Kidney capillary endothelial cell (primary cell): Measurements from ENCODE around the gene HOXB3.
"Not testable (repeated sequence)": the region's sequence is repeated elsewhere in the genome, so short reads cannot be mapped to it uniquely, and the experiment has no call there.

ENCODE experiments used
- DNase-seq: peaks from one replicate; pipeline ENCODE4 v3.0.0-alpha.2; 2018; ENCODE audit warnings: low spot score

Gene HOXB3

DNA sequence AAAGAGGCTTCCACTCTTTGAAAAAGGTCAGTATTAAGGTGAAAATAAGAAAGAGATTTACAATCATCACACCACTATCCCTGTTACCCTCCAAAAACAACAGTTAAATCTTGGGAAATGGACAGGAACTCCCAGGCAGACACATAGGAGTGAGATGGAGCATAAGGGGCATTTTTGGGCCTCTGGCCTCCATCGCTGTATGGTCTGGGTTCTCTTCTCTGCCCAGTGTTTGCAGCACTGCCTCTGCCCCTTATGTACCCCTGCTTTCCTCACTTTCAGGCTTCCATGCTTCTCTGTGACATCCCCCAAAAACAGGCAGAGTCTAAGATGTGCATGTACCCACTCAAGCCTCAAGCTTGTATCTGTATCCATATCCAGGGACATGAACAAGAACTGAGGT is 44.5 kb downstream of the HOXB3 start:
- DNase-seq = no peak

DNA sequence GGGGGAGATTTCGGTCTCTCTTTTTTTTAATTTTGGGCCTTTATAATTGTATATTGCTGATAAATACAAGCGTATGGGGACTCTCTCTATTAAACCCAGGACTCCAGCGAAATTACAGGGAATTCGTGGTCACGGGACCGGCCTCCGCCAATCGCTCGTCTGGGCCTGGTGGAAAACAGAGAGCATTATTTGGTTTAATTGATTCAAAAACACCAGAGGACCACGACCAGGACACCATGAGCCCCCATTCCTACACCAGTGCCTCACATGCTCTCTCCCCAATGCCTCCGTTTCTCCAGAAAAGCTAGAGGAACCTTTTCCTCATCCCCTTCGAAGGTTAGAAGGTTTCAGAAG is 45.0 kb downstream of the HOXB3 start, which contains the start of gene HOXB2:
Gene HOXB2, minus strand, starts transcription at position 88 of the 354 bp plus-strand sequence. CDS start 198 bp downstream, outside the sequence.
- peak; percentile 65 for DNase-seq

DNA sequence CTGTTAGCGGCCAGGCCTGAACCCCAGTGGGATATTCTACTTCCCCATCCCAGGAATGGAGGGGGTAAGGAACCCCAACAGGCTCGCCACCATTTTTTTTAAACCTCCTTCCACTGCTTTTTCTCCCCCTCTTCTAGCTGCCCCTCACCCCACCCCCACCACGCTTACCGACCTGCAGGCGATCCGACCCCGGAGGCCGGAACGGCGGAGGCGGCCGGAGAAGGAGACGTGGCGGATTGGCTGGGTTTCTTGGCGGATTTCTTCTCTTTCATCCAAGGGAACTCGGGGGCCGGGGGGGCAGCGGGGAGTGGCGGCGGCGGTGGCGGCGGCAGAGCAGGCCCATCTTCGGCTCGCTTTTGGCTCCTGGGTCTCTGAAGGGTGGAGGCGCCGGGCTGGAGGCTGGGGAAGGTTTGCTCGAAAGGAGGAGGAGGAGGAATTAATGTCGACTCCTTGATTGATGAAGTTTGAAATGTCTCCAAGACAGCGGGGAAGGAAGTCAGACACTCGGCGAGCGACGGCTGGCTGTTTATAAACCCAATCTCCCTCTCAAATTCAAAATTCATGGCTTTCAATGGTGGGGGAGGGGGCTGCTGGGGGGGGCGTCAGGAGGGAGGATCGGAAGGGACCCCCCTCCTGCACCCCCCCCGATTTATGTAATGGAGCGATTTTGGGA is 45.6 kb downstream of the HOXB3 start:
- DNase-seq = peak; percentile 68

DNA sequence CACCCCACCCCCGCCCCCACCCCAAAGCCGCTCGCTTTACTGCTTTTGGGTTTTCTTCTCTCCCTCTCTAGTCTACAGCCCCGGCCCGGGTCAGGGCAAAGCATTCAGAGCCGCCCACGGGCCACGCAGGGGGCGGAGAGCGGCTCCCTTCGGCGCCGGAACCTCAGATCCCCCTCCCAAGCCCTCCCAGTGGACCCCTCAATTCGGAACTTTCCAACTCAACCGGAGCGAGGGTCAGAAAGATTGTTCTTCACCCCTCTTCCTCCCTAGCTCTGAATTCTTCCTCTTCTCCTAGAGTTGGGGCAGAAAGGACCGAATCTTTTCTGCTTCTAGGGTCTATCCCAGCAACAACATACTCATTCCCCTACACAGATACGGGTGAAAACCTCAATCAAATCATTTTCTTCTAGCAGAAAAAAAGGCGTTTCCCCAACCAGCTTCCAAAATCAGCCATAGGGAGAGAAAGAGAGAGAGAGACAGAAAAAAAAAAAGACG is 46.1 kb downstream of the HOXB3 start:
- no peak for DNase-seq

DNA sequence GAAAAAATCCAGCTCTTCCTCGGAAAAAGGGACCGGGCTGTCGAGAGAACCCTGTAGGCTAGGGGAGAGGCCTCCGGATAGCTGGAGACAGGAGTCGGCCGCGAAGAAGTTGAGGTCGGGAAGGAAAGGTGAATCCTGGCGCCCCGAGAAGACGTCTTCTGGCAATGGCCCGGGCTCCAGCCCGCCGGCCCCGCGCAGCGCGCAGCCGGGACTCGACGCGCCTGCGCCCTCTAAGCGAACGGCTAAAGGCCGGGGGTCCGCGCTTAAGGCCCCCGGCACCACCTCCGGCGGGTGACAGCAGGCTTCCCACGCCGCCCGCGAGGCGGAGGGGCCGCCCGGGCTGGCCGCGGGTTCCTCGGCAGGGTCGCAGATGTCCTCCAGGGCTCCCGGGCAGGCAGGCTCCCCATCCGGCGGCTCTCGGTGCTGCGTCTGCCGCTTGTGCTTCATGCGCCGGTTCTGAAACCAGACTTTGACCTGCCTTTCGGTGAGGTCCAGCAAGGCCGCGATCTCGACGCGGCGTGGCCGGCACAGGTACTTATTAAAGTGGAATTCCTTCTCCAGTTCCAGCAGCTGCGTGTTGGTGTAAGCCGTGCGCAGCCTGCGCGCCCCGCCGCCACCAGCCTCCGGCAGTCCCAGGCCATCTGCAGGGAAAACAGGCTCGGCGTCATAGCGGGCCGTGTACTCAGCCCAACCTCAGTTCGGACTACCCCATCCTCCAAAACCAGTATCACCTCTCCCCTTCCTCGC is 46.8 kb downstream of the HOXB3 start:
- DNase-seq = no peak

DNA sequence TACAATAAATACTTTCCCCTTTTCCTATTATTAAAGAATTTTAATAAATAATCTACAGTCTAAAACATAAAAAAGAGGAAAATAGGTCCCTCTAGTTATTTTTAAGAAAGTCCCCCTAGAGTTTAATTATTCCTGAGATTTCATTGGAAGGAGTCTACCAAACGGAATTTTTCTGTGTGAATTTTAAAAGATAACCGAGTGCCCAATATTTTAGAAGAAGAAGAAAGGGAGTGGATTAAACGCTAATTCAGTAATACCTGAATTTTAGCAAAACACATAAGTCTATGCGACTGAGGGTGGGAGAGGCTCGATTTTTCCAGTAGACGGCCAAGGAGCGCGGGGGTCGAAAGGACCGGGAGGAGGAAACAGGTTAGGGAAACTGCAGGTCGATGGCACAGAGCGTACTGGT is 47.3 kb downstream of the HOXB3 start:
- no peak for DNase-seq

DNA sequence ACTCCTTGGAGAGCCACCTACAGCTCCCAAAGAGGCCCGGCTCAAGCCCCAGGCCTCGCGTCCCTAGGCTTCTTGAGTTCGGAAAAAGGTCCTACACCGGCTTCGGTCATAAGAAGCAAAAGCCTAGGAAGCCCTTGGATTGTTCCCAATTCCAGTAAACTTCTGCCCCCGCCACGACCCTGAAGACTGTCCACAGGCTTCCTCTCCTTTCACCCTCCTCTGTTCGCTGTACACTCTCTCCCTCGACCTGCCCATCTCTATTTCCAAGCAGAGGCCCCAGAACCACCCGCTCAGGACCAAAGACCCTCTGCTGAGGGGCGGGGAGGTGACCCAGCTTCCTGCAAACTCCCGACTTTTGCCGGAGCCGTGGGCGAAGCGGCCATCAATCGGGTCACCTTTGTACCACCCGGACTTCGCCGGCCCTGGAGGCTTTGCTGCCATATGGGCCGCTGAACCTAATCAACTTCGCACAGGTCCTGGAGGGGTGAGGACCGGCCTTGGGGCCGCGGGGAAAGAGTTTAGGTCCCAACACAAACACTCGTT is 47.9 kb downstream of the HOXB3 start:
- no peak for DNase-seq

DNA sequence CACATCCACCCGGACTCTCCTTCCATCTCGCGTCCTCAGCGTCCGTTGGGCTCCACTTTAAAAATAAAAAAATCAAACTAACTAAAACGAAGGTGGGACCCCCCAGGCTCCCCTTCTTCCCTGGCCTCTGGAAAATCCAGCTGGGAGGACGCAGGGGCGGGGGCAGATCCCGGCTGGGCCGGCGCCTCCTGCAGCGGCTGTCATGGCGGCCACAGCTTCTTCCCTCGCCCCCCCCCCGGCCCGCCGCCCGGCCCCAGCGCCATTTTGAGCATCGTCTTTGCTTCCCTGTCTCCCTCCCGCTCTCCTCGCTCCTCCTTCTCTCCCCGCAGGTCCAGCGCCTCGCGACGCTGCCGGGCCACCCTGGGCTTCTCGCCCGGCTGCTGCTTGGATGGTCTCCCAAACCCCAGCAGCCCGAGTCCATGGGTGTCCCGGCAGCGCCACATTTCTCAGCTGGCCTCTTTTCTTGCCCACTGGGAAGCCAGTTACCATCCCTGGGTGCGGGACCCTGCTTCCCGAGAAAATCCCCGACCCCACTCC is 48.4 kb downstream of the HOXB3 start:
- no peak for DNase-seq

DNA sequence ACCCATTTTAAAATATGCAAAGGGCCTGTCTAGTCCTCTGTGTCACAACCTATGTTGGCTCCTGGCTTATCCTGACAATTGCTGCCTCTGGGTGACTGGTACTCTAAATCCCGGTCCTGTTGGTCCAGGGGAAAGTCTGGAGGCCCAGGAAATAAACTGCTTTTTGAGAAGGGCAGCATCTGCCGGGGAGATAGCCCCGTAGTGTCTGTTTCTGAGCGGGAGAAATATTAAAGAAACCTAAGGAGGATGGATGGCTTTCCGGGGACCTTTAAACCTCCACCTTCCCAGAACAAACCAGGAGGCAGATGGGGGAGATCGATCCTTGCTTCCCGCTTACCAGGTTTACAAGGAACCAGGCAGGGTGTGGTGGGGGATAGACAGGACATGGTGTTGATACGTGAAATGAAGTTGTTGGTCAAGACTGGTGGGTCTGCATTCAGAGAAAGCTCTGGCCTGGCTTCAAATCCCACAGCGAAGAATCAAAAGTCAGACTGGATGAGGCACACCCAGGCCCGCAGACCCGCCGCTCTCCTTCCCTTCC is 48.9 kb downstream of the HOXB3 start:
- no peak for DNase-seq

DNA sequence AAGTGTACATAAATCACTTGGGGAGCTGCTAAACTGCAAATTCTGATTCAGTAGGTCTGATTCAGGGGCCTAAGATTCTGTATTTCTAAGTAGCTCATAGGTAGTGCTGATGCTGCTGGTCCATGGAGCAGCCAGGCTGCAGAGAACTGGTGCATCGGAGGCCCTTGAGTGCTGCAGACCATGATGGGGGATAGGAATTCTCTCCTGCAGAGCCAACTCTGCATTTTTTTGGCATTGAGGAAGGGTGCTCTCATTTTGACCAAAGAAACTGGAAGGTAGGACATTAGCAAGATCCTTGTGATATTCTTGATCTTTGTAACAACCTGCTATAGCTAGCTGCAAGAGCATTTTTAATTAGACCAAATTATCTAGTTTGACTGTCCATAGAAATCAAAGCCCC is 49.8 kb downstream of the HOXB3 start:
- no peak for DNase-seq

DNA sequence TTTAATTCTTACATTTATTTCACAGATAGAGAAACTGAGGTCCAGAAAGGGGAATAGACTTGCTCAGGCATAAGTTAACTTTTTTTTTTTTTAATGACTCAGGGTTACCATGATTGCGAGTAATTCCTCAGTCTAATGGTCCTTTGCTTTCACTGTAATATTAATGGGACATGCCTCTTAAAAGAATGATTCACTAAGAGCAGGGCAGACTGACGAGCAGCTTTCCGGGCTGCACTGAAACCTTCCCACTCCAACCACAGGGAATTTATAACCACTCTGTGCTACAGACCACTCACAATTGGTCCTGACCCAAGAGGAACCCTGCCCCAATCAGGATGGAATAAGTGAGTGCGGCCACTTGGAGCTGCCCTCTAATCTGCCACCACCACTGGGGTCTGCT is 50.9 kb downstream of the HOXB3 start:
- DNase-seq = no peak

DNA sequence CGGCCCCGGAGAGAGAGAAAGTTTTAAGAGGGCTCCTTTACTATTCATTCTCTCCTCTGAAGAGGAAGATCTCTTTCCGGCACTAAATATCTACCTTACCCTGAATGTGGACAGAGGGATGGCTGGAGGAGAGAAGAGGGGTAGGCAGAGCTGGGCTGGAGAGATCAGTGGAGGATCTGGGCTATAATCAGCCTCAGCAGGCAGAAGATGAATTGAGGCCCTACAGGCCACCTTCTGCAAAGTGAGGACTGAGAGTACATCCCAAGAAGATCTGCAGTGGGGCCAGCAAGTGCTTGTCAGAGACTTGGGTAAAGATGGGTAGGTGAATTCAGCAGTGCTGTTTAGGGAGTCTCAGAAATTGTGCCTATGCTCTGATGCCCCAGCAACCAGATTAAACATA is 52.7 kb downstream of the HOXB3 start:
- DNase-seq = no peak

DNA sequence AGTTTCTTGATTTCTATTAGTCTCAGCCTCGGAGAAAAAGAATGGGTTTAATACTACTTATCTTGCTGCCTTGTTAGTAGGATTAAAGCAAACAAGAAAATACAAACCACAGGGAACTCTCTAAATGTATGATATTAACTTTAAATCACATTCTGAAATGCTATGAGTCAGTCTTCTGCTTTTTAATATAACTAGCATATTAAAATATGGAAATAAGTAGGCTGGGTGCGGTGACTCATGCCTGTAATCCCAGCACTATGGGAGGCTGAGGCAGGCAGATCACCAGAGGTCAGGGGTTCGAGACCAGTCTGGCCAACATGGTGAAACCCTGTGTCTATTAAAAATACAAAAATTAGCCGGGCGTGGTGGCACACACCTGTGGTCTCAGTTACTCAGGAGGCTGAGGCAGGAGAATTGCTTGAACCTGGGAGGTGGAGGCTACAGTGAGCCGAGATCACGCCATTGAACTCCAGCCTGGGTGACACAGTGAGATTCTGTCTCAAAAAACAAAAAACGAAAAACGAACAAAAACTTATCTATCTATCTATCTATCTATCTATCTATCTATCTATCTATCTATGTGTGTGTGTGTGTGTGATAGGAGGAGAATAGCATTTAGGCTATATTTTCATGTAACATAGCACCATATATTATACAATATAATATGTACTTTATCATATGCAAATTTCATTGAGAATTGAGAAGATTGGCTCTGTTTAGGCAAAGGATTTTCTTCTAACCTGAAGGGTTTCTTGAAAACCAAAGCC is 54.1 kb downstream of the HOXB3 start:
- DNase-seq = not testable (repeated sequence)

DNA sequence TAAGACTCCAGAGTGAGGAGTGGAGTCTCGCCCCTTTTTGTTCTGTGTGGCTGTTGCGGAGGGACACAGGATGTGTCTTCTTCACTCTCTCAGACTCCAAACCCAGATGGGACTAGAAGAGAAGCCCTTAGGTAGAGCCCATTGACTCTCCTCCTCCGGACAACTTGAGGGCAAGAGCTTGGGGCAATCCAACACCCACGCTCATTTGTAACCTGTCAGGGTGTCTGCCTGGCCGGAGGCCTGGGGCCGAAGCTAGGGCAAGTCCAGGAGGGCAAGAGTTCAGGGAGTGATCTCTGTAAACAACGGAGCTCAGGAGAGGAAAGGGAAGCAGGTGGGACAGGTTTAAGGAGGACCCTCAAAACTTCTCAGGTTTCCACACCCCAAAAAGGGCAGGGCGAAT is 57.8 kb downstream of the HOXB3 start:
- DNase-seq = no peak

DNA sequence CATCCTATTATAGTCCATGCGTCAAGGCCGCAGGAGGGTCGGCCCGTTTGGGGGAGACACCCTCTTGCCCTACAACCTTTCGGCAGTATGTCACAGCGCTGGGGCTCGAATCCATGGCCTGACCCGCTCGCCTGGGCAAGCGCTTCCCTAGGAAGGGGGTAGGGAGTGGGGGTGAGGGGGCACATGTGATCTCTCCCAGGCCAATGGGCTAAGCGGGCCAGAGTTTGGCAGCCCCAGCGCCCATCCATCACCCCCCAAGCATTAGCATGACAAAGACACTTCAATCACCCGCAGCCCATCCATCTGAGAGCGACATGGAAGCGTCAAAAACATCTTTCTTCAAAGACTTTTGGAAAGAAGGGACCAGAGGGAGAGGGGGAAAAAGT is 59.2 kb downstream of the HOXB3 start, which contains the start of gene HOXB1:
Gene HOXB1, minus strand, starts transcription at position 125 of the 386 bp plus-strand sequence. Its CDS starts 107 bp downstream, at position 18.
- DNase-seq = no peak

DNA sequence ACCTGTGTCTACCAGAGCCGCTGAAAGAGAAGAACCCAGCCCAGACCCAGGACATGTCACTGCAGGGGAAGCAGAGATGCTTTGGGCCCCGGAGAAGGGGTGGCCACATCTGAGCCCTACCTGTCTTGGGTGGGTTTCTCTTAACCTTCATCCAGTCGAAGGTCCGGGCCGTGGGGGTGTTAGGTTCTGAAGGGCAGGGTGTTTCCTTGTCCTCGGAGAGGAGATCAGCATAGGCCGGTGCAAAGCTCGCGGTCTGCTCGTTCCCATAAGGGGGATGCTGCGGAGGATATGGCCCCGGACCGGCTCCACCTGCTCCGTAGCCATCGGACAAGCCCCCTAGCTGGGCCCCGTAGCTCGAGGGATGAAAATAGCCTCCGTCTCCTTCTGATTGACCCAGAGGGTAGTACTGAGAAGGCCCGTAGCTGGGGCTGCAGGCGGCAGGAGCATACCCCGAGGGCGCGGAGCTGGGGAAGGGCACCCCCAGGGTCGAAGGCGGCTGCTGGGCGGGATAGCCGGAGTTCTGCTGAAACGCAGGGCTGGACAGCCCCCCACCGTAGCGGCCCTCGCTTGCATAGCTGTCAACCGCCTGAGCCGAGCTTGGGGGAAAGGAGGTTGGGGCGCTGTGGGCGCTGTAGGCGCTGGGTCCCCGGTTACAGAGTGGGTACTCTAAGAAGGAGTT is 59.7 kb downstream of the HOXB3 start:
- DNase-seq = no peak

DNA sequence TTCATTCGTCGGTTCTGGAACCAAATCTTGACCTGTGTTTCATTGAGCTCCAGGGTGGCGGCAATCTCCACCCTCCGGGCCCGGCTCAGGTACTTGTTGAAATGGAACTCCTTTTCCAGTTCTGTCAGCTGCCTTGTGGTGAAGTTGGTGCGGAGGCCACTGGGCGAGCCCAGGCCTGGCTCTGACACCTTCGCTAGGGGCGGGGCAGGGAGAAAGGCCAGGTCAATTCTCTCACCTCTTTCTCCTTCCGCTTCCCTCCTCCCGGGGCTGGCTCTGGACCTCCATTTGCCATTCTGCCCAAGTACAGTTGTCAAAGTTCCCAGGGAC is 60.4 kb downstream of the HOXB3 start:
- no peak for DNase-seq

DNA sequence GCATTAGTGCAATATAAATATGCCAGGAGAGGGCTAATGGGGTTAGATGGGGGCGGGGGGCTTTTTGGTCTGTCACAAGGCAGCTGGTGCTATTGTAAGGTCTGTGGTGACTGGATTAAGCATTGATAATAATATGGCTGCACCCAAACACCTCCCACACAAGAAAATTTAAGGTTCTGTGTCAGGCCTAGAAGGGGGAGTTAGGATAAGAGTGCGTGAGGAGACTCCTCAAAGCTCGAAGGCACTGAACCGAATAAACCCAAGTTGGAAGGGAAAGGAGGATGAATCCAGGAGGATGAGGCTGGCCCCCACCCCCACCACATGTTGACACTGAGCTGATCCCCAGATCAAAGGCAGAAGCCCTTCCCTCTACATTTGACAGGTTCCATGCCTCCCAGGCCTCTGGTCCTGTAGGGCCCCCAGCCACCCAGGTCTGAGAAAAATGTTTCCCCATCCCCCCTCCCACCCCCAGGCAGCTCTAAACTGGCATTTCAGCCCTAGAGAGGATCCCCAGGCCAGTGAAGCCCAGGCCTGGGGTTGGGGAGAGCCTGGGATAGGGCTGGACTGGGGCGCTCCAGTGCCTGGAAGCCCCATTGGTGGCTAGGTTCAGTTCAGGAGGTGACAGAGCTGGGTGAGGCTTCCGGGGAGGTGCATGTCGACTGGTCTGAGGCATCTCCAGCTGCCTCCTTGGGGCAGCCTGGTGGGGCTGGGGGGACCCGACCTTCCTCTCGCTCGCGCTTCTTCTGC is 60.9 kb downstream of the HOXB3 start:
- no peak for DNase-seq

DNA sequence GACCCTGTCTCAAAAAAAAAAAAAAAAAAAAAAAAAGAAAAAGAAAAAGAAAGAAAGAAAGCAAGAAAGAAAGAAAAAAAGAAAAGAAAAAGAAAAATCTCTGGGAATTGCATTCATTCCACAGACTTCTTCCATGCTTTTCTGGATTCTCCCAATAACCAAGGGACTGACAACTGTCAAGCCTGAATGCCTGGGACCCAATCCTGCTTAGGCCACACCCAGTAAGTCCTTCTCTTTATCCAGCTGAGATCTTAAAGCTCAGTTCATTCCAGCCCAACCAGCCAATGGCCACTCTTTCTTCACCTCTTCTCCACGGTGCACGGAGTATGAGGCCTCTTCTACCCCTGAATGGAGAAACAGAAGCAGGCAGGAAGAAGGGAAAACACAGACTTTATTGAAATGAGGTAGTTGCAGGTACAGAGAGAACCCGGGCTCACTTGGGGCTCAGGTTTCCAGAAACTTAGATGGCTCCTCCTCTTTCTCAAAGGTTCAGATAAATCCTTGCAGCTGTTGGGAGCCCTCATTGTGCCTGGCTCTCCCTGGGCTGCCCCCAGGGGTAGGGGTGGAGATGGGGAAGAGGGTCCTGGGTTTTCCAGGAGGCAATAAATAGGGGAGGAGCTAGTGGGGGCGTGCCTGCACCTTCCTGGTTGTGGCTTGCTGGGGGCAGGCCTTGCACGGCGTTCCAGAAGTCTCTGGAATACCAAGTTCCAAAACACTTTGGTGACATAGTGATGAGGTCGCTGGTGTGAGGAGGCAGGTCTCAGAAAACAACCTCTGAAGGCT is 61.7 kb downstream of the HOXB3 start:
- DNase-seq = no peak

DNA sequence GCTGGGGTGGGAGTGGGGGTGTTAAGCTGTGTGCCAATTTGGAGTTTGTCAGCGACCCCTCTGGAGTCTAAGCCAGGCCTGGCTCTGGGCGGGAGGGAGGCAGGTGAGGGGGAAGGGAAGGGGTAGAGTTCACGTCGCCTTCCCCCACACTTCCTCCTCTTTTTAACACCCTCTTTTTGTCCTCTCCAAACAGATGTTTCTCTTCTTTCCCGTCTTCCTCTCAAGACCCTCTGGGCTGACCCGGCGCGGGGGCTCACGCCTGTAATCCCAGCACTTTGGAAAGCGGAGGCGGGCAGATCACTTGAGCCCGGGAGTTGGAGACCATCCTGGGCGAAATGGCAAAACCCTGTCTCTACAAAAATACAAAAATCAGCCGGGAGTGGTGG is 62.5 kb downstream of the HOXB3 start:
- no peak for DNase-seq
